ENCODE data around the gene RPA3. TPM values are rescaled to one million over a fixed set of nuclear protein-coding genes. Genes with fewer than 3 reads are reported as not detected.
A peak's percentile ranks its signal among the peaks of the same experiment; 100 is the strongest.
"Not testable (repeated sequence)": the region's sequence is repeated elsewhere in the genome, so short reads cannot be mapped to it uniquely, and the experiment has no call there.

Gene RPA3
- total RNA-seq, 8 experiments from 2014 or later, result 17.2 to 49.7 (median 30.8) TPM

GRCh38 chr7:7656459-7656858 lies 61.9 kb downstream of the RPA3 start:
- WGBS, 10 experiments, result 69 to 100% (median 96%) methylated on average over 1 to 3 of the region's 3 CpGs; no CpG with 5 or more reads in 5 of the 10 experiments
- H3K4me1 ChIP-seq (replicated peaks in 1 of 2); ATAC-seq (replicated peaks in 6 of 8); H3K27ac ChIP-seq; H3K4me3 ChIP-seq; in situ Hi-C loops (cut with MboI; ENCODE audit: low pct_unique_long_range_greater_than_20kb in 2 of 9, low sequenced_read_pairs in 9 of 9, unreplicated experiment in 9 of 9): not testable (repeated sequence)

DNA sequence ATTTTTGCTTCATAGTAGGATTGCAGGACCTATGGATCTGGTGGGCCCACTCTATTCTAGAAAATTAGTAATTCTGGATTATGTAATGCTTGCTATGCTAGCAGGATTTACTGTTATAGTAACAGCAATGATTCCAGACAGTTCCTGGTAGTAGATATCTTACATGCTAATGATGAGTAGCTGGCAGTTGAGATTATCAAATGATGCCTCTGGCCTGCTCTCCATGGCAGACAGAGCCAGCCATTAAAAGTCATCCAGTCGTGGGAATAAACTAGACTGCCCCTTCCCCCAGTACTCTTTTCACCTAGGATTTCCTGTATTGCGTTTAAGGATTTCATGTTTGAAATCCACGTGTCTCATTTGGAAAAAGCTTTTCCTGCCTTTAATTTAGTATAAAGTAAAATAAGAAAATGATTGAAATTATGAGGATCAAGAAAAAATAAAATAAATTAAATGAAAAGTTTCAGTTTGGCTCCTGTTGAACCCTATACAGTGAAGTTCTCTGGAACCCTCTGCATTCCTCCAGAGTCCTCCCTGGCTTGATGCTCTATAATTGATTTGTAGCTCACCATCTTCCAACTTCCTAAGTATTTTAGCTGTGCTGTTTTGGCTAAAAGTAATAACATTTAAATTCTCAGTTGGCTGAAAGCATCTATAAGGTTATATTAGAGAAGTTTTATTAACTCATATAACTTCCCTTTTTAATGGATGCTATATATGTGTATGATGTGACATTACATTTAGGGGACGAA lies 63.3 kb downstream of the RPA3 start:
- in situ Hi-C loops (cut with MboI; ENCODE audit: low pct_unique_long_range_greater_than_20kb in 2 of 9, low sequenced_read_pairs in 9 of 9, unreplicated experiment in 9 of 9), result no loop called here
- Histone ChIP-seq H3K27ac (no peak overlapping the region), H3K4me1 (replicated peaks in 1 of 2) (no peaks in the 10 kb centered on the region), H3K4me3 (no peak overlapping the region)
- ATAC-seq (replicated peaks in 6 of 8), result peak in 1 of 8 experiments; percentile 44
- 80 to 100% (median 91%) methylated on average over 1 to 4 of the region's 4 CpGs for WGBS, 10 experiments

DNA sequence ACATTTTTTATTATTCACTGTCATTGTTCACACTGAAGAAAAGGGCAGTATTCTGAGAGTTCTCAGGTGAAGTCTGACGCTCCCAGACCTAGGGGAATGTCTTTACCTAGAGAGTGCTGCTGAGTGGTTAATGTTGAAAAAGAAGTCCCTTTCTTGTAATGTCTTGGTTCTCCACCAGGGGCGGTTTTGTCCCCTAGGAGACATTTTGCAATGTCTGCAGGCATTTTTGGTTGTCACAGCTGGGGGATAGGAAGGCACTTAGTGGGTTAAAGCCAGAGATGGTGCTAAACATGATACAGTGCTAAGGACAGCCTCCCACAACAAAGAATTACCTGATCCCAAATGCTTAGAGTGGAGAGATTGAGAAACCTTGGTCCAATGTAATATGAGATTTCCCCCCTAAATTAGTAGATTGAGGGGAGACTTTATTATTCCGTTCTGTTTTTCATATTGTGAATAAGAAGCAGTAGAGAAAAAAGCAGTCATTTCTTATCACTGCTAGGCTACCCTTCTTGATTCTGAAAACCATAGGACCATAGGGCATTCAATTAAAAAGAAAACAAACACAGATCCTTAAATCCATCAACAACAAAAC lies 64.7 kb downstream of the RPA3 start:
- H3K4me1 ChIP-seq (replicated peaks in 1 of 2), result no peaks in the 10 kb centered on the region
- H3K4me3 ChIP-seq, result no peak overlapping the region
- in situ Hi-C loops (cut with MboI; ENCODE audit: low pct_unique_long_range_greater_than_20kb in 2 of 9, low sequenced_read_pairs in 9 of 9, unreplicated experiment in 9 of 9), result no loop called here
- ATAC-seq (replicated peaks in 6 of 8), result peak in 3 of 8 experiments; percentile 16 to 20 (median 20)
- WGBS, 10 experiments, result 43 to 100% (median 81%) methylated on average over 1 to 3 of the region's 3 CpGs; no CpG with 5 or more reads in 2 of the 10 experiments
- no peak overlapping the region for H3K27ac ChIP-seq

GRCh38 chr7:7652798-7653540 lies 65.4 kb downstream of the RPA3 start:
- no peak overlapping the region for H3K4me3 ChIP-seq
- in situ Hi-C loops (cut with MboI; ENCODE audit: low pct_unique_long_range_greater_than_20kb in 2 of 9, low sequenced_read_pairs in 9 of 9, unreplicated experiment in 9 of 9), result no loop called here
- H3K27ac ChIP-seq, result no peak overlapping the region
- WGBS, 10 experiments, result 50 to 100% (median 78%) methylated on average over 1 of the region's 1 CpG; no CpG with 5 or more reads in 2 of the 10 experiments
- H3K4me1 ChIP-seq (replicated peaks in 1 of 2), result no peaks in the 10 kb centered on the region
- peak in 3 of 8 experiments; percentile 34 to 79 (median 37) for ATAC-seq (replicated peaks in 6 of 8)

DNA sequence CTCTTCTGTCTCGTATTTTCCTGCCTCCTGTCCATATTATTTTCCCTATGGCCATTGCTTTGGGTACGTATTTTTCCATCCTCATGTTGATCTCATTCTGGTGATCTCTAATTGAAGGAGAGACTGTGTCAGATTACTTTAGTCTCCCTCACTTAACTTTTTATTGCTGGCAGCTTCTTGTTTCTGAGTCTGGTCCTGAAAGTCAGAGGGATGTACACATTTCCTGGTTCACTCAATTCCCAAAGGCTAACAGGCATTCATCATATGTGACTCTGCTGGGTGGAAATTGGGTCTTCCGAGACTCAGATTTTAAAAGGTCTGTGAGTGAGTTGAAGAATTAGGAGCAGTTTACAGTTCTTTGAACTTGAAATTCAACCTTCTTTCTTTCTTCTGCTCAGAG lies 66.9 kb downstream of the RPA3 start:
- in situ Hi-C loops (cut with MboI; ENCODE audit: low pct_unique_long_range_greater_than_20kb in 2 of 9, low sequenced_read_pairs in 9 of 9, unreplicated experiment in 9 of 9), result no loop called here
- Histone ChIP-seq H3K4me1 (replicated peaks in 1 of 2) (no peaks in the 10 kb centered on the region), H3K4me3 (no peak overlapping the region), H3K27ac (no peak overlapping the region)
- 43 to 100% (median 75%) methylated on average over 1 to 3 of the region's 3 CpGs for WGBS, 10 experiments
- no peak for ATAC-seq (replicated peaks in 6 of 8)

- H3K4me3 ChIP-seq, result no peak overlapping the region
- no peak for ATAC-seq (replicated peaks in 6 of 8)
- in situ Hi-C loops (cut with MboI; ENCODE audit: low pct_unique_long_range_greater_than_20kb in 2 of 9, low sequenced_read_pairs in 9 of 9, unreplicated experiment in 9 of 9), result no loop called here
- no peak overlapping the region for H3K27ac ChIP-seq
- H3K4me1 ChIP-seq (replicated peaks in 1 of 2), result no peaks in the 10 kb centered on the region
- 67 to 100% (median 100%) methylated on average over 1 to 2 of the region's 2 CpGs; no CpG with 5 or more reads in 3 of the 10 experiments for WGBS, 10 experiments
Measured at GRCh38 chr7:7650682-7651206, 67.7 kb downstream of the RPA3 start.

- no peak overlapping the region for H3K4me3 ChIP-seq
- no peaks in the 10 kb centered on the region for H3K4me1 ChIP-seq (replicated peaks in 1 of 2)
- ATAC-seq (replicated peaks in 6 of 8), result no peak
- in situ Hi-C loops (cut with MboI; ENCODE audit: low pct_unique_long_range_greater_than_20kb in 2 of 9, low sequenced_read_pairs in 9 of 9, unreplicated experiment in 9 of 9), result no loop called here
- 20 to 100% (median 81%) methylated on average over 1 to 6 of the region's 6 CpGs for WGBS, 10 experiments
- no peak overlapping the region for H3K27ac ChIP-seq
Measured at GRCh38 chr7:7647495-7648036, 70.8 kb downstream of the RPA3 start.

DNA sequence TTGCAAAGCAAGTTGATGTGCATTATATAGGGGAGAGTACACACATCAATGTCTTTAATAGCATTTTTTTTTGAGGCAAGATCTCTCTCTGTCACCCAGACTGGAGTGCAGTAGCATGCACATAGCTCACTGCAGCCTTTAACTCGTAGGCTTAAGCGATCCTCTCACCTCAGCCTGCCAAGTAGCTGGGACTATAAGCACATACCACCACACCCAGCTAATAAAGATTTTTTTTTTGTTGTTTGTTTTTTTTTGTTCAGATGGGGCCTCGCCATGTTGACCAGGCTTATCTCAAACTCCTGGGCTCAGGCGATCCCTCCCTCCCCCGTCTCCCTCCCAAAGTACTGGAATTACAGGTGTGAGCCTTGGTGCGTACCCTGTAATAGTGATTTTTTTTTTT lies 76.3 kb downstream of the RPA3 start:
- in situ Hi-C loops (cut with MboI; ENCODE audit: low pct_unique_long_range_greater_than_20kb in 2 of 9, low sequenced_read_pairs in 9 of 9, unreplicated experiment in 9 of 9), result no loop called here
- Histone ChIP-seq H3K4me1 (replicated peaks in 1 of 2) (peaks cover 11 to 14% of the 10 kb centered on the region in 2 donors), H3K27ac (no peak overlapping the region), H3K4me3 (peak overlapping the region in 4 of 5 donors; percentile 53 to 82 (median 68))
- 41 to 100% (median 91%) methylated on average over 1 to 6 of the region's 6 CpGs; no CpG with 5 or more reads in 1 of the 10 experiments for WGBS, 10 experiments
- ATAC-seq (replicated peaks in 6 of 8), result no peak

DNA sequence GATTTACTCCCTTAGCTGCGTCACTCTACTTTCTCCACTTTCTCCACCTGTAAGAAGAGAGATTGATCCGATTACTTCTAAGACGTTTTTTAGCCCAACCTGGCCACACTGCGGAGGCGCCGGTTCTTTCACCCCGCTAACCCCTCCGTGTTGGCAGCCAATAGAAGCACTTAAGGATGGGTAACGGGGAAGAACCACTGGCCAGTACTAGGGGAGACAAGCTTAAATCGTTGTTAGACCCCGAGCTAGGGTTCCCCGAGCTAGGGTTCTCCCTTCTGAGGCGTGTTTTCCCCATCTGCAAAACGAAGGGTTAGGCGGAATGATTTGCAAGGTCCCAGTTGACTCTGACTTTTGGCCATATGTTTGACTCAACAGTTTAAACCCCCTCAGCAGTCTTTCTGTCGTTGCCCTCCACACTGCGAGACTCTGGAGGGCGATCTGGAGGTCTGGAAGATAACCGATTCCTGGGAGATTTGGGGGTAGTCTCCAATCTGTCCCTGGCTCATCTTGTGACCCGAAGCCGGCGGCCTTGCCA lies 77.2 kb downstream of the RPA3 start:
- in situ Hi-C loops (cut with MboI; ENCODE audit: low pct_unique_long_range_greater_than_20kb in 2 of 9, low sequenced_read_pairs in 9 of 9, unreplicated experiment in 9 of 9), result no loop called here
- ATAC-seq (replicated peaks in 6 of 8), result peak in 2 of 8 experiments; percentile 1 to 2
- H3K4me3 ChIP-seq, result peak overlapping the region; percentile 53 to 82 (median 59)
- WGBS, 10 experiments, result 0 to 40% (median 1%) methylated on average over 1 to 15 of the region's 22 CpGs; no CpG with 5 or more reads in 1 of the 10 experiments
- peak overlapping the region in 1 of 2 donors; percentile 71 for H3K27ac ChIP-seq
- H3K4me1 ChIP-seq (replicated peaks in 1 of 2), result peaks cover 11 to 14% of the 10 kb centered on the region in 2 donors

DNA sequence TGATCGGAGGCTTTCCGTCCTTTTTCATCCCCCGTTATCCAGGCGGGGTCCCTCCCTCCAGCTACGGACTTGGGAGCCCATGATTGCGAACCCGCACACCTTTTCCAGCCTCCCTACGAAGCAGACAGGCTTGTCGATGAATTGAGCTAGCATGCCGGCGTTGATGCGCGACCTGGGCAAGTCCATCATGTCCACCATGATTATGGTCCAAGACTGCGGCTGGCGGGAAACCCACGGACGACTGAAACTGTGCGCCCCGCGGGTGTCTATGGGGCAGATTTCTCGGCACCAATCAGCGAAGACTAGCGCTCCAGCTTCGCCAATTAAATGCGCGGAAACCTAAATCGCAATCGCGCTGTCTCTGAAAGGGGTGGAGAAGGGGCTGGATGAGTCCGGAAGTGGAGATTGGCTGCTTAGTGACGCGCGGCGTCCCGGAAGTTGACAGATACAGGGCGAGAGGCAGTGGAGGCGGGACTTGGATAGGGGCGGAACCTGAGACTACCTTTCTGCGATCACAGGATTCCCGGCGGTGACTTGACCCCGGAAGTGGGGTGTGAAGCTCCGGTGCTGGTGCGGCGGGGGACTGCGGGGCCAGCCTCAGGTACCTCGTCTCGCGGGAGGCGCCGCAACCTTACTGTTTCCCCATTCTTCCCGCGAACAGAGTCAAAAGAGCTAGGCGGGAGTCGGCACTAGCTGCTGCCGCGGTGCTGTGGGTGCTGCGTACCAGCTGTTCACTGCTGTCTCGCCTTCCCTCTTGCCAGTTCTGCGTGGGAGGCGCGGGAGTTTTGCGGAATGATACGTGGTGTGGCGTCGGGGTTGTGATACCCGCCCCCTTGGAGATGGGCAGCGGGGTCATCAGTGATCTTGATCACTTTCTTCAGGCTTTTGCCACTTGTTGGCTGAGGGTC lies 77.9 kb downstream of the RPA3 start, which contains the start of gene UMAD1:
UMAD1 (plus strand) TSS at position 532 of the 908 bp plus-strand sequence. CDS start 32,620 bp downstream, outside the sequence.
- Histone ChIP-seq H3K4me3 (peak within 1 kb of the TSS; percentile 53 to 82 (median 59)), H3K4me1 (replicated peaks in 1 of 2) (peaks cover 11 to 14% of the 10 kb centered on the region in 2 donors), H3K27ac (peak within 1 kb of the TSS; percentile 7 to 71)
- WGBS, 10 experiments, result 0 to 3% (median 0%) methylated on average over 1 to 20 of the region's 68 CpGs; no CpG with 5 or more reads in 1 of the 10 experiments
- ATAC-seq (replicated peaks in 6 of 8), result peak; percentile 96 to 99 (median 98)
- in situ Hi-C loops (cut with MboI; ENCODE audit: low pct_unique_long_range_greater_than_20kb in 2 of 9, low sequenced_read_pairs in 9 of 9, unreplicated experiment in 9 of 9), result no loop called here

DNA sequence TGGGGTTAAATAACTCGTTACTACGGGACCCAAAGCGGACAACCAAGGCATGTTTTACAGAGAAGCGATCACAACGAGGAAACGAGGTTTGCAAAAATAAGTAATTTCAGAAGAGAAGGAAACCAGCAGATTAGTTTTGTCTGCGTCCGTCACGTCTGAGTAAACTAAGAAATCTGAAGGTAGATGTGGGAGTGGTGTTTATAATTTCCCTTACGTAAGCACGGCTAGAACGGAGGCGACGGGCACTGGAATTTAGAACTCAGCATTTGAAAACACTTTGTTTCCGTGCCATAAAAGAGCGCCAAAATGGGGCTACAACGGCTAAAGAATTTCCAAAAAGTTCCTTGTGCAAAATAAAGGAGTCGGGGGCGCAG lies 78.6 kb downstream of the RPA3 start:
- in situ Hi-C loops (cut with MboI; ENCODE audit: low pct_unique_long_range_greater_than_20kb in 2 of 9, low sequenced_read_pairs in 9 of 9, unreplicated experiment in 9 of 9), result no loop called here
- 0 to 12% (median 0%) methylated on average over 4 to 14 of the region's 19 CpGs for WGBS, 10 experiments
- ATAC-seq (replicated peaks in 6 of 8), result peak in 3 of 8 experiments; percentile 0 to 4 (median 3)
- H3K27ac ChIP-seq, result peak overlapping the region; percentile 7 to 56
- H3K4me3 ChIP-seq, result peak overlapping the region; percentile 53 to 82 (median 59)
- peaks cover 11 to 14% of the 10 kb centered on the region in 2 donors for H3K4me1 ChIP-seq (replicated peaks in 1 of 2)
